ENCODE measurements around the gene CORO2A.

The CORO2A gene

GRCh38 chr9:98105006-98105405, 87.4 kb downstream of the CORO2A start:
- DNase-seq (ENCODE audit: low read depth): no peak
- no peak overlapping the region for H3K4me3 ChIP-seq (replicated peaks; ENCODE audit: low read depth, low read length)
- no peak for TF ChIP-seq CTCF (IDR thresholded peaks at IDR 0.05; ENCODE audit: low read length, missing control alignments)

- DNase-seq (ENCODE audit: low read depth): no peak
- TF ChIP-seq CTCF (IDR thresholded peaks at IDR 0.05; ENCODE audit: low read length, missing control alignments): no peak
Measured at GRCh38 chr9:98104445-98104881, 88.0 kb downstream of the CORO2A start.

GRCh38 chr9:98101868-98102273, 90.6 kb downstream of the CORO2A start:
- TF ChIP-seq CTCF (IDR thresholded peaks at IDR 0.05; ENCODE audit: low read length, missing control alignments): no peak
- H3K4me3 ChIP-seq (replicated peaks; ENCODE audit: low read depth, low read length): no peak overlapping the region
- no peak for DNase-seq (ENCODE audit: low read depth)

More at GRCh38 chr9:98104445-98104881, 88.0 kb downstream of the CORO2A start:
- H3K4me3 ChIP-seq (replicated peaks; ENCODE audit: low read depth, low read length): no peak overlapping the region

- no peak for TF ChIP-seq CTCF (IDR thresholded peaks at IDR 0.05; ENCODE audit: low read length, missing control alignments)
- no peak overlapping the region for H3K4me3 ChIP-seq (replicated peaks; ENCODE audit: low read depth, low read length)
- DNase-seq (ENCODE audit: low read depth): no peak
Measured at GRCh38 chr9:98101416-98101815, 91.0 kb downstream of the CORO2A start.

- no peak overlapping the region for H3K4me3 ChIP-seq (replicated peaks; ENCODE audit: low read depth, low read length)
- TF ChIP-seq CTCF (IDR thresholded peaks at IDR 0.05; ENCODE audit: low read length, missing control alignments): no peak
- DNase-seq (ENCODE audit: low read depth): no peak
Measured at GRCh38 chr9:98100456-98100855, 92.0 kb downstream of the CORO2A start.

GRCh38 chr9:98099898-98100297, 92.5 kb downstream of the CORO2A start:
- TF ChIP-seq CTCF (IDR thresholded peaks at IDR 0.05; ENCODE audit: low read length, missing control alignments): no peak
- DNase-seq (ENCODE audit: low read depth): no peak
- H3K4me3 ChIP-seq (replicated peaks; ENCODE audit: low read depth, low read length): no peak overlapping the region

GRCh38 chr9:98099346-98099745, 93.1 kb downstream of the CORO2A start:
- no peak for TF ChIP-seq CTCF (IDR thresholded peaks at IDR 0.05; ENCODE audit: low read length, missing control alignments)
- no peak overlapping the region for H3K4me3 ChIP-seq (replicated peaks; ENCODE audit: low read depth, low read length)
- DNase-seq (ENCODE audit: low read depth): no peak

Measured in fibroblast of pulmonary artery (primary cell).